Mesenteric fat pad (tissue), 1 donor: Measurements from ENCODE around the gene KDM1A. TPM values are rescaled to one million over a fixed set of nuclear protein-coding genes. Genes with fewer than 3 reads are reported as not detected.
"Not testable (repeated sequence)": the region's sequence is repeated elsewhere in the genome, so short reads cannot be mapped to it uniquely, and the experiment has no call there.

Source experiments
- DNase-seq: peaks from one replicate; pipeline ENCODE4 v3.0.0-alpha.2; 2020; ENCODE audit warnings: low spot score
- long read RNA-seq: library from polyadenylated mRNA; unstranded; transcript quantifications from one replicate; pipeline ENCODE4 v2.0.0, GENCODE V29; 2020
- total RNA-seq: library from RNA; stranded (reverse); fragmentation: NEBNext Ultra II Directional; extraction: Animal tissue kit (Norgen Biotek cat#: 25700); gene quantifications from one replicate; pipeline ENCODE4 v1.2.1, GENCODE V29; 2021
- donor health status: DM: yes; HTN: yes; CAD: no.

Gene KDM1A
- total RNA-seq: 40.1 TPM
- long read RNA-seq, partial matches to known transcripts: 4 of 10 reads
- long read RNA-seq, other reads (novel, unspliced or antisense): 2 of 10 reads

DNA sequence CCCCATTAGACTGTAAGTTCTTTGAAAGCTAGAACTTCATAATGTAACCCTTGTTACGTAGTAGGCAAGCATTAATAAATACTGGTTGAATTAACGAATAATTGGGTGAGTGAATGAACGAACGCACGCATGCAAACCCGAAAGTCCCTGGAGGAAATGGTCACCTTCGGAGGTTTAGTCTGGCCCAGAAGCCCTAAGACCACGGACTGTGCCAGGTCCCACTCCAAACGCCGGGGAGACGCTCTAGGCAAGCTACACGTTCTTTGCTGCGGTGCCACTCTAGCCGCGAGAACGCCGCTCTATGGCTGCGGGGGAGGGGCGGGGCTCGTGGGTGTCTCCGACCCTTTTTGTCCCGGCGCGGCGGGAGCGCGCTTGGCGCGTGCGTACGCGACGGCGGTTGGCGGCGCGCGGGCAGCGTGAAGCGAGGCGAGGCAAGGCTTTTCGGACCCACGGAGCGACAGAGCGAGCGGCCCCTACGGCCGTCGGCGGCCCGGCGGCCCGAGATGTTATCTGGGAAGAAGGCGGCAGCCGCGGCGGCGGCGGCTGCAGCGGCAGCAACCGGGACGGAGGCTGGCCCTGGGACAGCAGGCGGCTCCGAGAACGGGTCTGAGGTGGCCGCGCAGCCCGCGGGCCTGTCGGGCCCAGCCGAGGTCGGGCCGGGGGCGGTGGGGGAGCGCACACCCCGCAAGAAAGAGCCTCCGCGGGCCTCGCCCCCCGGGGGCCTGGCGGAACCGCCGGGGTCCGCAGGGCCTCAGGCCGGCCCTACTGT, at the start of gene KDM1A:
Gene KDM1A, plus strand, starts transcription at position 375 of the 769 bp plus-strand sequence. Its CDS starts 129 bp downstream, at position 504.
- DNase-seq: peak; percentile 97

DNA sequence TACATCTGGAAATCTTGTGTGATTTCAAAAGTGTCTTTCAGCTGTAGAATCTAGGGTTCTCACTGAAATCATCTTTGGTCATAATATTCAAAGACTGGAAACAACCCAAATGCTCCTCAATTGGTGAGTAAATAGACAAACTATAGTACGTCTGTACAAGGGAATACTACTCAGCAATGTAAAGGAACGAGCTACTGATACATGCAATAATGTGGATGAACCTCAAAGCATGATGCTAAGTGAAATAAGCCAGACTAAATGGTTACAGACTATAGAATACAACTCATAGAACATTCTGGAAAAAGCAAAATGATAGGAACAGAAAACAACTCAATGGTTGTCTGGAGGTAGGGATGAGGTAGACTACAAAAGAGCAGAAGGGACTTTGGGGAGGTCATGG, 49.2 kb upstream of the KDM1A start:
- no peak for DNase-seq

DNA sequence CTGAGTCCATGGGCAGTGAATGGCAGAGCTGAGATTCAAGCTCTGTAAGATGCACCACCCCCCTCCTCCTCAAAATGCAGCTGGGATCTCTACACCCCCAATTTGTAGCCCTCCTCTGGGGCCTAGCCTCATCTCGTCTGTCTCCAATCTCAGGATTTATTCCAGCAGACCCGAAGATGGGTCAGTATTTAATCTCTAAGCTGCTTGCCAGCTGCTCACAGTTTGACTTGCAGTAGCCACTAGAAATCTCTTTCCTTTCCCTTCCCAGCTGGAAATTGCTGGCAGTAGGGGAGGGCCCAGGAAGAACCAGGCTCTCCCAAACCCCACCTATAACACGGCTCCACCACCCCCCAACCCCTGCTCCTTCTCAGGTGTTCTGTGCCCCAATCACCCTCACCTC, 48.1 kb upstream of the KDM1A start:
- DNase-seq: no peak

DNA sequence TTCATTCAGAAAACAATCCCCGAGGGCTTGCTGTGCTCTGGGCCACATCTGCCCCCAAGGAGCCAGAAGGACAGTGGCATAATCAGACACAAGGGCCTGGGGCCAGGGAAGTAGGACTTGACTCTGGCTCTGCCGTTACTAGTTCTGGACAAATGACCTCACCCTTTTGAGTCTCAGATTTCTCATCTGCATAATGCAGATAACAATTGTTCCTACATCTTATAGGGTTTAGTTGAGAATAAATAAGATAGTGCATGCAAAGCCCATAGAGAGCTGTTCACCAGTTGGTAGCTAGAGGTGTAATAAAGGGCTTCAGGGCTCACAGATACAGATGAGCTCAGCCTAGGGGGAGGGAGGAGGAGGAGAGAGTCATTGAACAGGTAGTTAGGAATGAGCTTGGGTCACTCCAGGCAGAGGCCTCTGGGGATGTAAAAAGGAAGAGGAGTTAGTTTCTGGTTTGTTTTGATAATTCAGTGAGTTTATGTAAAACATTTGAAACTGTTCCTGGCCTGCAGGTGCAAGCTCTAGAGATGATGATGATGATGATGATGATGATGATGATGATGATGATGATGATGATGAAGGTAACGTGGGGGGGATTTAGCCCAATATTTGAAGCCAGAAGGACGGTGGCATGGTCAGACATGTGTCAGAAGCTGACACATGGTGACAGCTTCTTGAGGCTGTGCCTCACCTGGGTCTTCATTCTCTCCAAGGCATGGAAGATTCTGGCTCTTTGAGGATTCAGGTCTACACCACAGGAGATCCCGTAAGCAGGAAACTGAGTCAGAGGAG, 47.5 kb upstream of the KDM1A start:
- DNase-seq: no peak

DNA sequence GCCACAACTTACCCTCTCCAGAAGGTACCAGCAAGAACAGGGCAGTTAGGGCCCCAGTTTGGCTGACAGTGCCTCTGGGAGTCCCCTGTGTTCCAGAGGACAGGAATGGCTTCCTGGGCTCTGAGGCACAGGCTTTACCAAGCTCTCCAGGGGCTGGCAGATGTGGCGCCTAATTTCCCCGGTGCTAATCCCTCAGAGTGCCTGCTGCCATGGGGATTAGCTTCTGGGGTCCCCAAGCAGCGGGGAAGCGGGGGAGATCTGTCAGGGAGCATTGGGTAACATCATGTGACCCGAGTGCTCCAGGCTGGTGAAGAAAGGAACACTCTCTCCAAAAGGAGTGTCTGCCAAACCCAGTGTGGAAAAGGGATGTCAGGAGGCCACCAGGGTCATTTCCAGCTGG, 46.5 kb upstream of the KDM1A start, which contains the start of gene LACTBL1:
Gene LACTBL1, minus strand, starts transcription at position 107 of the 400 bp plus-strand sequence. CDS start 550 bp downstream, outside the sequence.
- no peak for DNase-seq

DNA sequence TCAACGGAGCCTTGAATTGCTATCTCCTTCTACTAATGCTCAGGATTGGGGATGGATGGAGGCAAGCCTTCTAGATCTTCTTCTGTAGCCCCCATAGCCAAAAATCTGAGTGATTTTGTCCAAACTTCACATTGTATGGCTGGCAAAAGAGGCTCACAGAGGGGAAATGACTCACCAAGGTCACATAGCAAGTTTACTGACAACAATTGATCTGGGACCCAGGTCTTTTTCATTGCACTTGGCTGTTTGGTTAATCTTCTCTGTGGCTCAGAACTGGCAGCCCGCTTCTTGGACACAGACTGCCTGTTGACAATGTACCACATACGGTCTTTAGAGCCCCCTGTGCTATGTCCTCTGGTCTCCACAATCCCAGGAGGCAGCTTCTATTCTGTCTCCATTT, 43.6 kb upstream of the KDM1A start:
- DNase-seq: no peak

DNA sequence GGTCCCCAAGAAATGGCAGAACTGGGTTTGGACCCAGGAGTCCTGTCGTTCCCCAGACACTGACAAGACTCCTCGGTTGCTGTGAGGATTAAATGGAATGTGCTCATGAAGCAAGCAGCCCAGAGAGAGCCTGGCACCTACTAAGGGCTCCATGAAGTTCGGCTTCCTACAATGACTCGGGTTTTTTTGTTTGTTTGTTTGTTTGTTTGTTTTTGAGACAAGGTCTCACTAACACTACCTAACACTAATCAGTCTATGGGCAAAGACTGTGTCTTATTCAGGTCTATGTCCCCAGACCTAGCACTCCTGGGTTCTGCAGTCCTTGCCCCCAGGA, 43.2 kb upstream of the KDM1A start:
- DNase-seq: no peak

DNA sequence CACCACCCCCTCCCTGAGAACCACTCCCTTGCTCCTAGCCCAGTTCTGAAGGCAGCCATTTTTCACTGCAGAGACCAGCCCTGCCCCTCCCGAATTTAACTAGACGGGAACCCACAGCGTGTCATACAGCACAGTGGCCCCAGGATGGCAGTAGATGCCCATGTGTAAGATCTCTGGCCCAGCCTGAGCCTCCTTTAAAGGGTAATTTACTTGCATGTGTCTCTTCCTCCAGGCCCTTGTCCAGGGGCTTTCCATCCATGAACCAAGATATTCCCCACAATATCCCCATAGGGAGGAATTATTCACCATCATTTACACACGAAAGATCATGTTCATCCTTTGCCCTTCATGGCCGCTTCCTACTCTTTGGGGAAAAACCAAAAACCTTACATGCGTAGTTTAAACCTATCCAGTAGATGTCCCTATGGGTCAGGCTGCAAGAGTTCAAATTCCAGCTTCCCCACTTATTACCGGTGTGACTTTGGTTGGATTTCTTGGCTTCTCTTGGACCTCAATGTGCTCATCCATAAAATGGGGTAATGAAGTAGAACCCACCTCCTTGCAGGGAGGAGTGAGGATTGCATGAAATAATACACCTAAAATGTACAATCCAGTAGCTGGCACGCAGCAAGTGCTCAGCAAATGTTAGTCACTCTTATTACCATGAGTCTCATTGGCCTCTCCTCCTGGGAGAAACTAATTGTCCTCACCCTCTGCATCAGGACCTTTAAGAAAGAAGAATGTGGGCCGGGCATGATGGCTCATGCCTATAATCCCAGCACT, 42.6 kb upstream of the KDM1A start:
- DNase-seq: no peak

DNA sequence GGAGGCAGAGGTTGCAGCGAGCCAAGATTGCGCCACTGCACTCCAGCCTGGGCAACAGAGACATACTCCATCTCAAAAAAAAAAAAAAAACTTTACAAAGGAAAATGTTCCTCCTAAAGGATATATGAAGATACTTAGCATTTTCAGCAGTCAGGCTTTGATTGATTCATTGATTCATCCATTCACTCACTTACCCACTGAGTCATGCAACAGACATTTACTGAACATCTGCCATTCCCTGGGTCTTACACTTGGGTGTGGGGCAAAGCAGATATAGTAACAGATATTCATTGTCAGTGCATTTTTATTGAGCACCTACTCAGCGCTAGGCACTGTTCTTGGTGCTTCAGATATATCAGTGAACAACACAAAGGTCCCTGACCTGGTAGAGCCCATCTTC, 41.0 kb upstream of the KDM1A start:
- no peak for DNase-seq

DNA sequence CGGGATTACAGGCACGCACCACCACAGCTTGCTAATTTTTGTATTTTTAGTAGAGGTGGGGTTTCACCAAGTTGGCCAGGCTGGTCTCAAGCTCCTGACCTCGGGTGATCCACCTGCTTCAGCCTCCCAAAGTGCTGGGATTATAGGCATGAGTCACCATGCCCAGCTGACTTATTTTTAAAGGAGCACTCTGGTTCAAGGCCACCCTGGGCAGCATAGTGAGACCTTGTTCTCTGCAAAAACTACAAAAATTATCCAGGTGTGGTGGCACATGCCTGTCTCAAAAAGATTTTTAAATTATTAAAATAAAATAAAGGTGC, 38.8 kb upstream of the KDM1A start:
- not testable (repeated sequence) for DNase-seq

DNA sequence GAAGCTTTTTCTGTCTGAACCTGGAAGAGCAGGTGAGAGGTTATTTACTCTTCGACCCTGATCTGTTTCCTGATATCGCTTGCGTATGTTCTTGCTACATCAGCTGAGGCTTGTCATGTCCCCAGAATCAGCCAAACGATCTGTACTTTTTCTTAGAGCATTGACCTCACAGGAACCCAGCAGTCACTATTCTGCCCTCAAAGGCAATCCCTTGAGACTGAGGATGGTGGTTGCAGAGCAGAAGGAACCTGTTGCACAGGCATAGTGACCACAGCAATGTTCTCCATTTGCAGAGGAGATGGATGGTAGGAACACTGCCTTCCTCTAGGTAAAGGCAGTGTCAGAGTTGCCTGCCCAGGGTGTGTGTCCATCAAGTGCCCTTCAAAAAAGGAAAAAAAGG, 35.3 kb upstream of the KDM1A start:
- no peak for DNase-seq

DNA sequence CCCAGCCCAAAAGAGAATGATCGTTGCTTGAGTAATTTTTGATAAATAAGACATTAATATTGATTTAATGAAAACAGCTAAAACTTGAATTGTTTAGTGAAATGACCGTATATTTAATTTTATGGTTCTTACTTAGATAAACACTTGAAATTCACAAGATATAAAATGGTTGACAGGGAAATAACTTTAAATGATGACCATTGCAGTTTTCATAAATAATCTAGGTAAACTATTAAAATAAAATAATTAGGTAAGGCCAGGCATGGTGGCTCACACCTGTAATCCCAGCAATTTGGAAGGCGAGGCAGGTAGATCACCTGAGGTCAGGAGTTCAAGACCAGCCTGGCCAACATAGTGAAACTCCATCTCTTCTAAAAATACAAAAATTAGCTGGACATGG, 26.9 kb upstream of the KDM1A start:
- not testable (repeated sequence) for DNase-seq

DNA sequence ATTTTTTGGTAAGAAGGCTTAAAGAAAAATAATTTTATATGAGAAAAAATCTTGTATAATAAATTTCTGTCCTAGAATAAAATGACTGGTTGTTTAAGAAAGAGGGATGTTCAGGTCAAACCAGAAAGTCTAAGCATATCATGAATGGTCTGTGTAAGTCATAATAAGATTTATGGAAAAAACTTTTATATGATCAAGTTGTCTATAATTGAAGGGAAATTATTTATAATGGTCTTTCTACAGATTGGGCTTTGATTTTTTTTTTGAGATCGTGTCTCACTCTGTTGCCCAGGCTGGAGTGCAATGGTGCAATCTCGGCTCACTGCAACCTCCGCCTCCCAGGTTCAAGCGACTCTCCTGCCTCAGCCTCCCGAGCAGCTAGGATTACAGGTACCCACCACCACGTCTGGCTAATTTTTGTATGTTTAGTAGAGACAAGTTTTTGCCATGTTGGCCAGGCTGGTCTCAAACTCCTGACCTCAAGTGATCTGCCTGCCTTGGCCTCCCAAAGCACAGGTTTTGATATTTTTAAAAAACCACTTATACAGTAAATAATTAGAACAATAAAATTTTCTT, 26.0 kb upstream of the KDM1A start:
- not testable (repeated sequence) for DNase-seq

DNA sequence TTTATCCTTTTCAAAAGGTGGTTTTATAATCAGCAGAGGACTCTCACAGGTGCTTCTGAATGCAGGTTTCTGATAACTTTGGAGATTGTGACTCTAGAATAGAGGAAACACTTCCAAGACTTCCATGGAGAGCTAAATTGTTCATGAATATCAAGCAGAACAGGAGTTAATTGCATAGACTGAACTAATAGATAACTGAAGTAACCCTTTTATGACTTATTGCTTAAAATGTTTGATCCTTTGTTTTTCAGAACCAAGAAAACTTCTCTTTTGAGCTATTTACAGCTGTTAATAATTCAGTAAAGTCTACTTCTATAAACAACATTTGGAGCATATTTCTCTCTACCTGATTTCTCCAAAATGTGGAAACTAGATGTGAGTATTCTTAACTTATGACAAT, 23.5 kb upstream of the KDM1A start:
- no peak for DNase-seq

DNA sequence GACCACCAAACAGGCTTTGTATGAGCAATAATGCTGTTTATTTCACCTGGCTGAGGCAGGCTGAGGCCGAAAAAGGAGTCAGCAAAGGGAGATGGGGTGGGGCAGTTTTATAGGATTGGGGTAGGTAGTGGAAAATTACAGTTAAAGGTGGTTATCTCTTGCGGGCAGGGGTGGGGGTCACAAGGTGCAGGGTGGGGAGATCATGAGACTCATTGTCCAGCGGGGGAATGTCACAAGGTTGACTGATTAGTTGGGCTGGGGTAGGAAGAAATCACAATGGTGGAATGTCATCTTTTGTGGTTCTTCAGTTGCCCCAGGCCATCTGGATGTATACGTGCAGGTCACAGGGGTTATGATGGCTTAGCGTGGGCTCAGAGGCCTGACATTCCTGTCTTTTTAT, 21.7 kb upstream of the KDM1A start:
- not testable (repeated sequence) for DNase-seq

DNA sequence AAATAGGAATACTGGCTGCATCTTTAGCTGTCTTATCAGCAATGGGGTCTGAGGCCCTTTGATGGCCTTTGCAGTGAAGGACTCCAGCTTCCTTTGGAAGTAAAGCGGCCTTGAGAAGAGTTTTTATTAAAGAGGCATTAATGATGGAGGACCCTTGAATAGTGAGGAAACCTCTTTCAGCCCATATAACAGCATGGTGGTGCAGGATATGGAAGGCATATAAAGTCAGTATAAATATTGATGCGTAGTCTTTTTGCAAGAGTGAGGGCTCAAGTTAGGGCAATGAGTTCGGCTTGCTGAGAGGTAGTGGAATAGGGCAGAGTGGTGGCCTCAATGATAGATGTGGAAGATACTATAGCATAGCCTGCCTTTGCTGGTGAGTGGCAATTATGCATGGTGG, 19.1 kb upstream of the KDM1A start:
- not testable (repeated sequence) for DNase-seq

DNA sequence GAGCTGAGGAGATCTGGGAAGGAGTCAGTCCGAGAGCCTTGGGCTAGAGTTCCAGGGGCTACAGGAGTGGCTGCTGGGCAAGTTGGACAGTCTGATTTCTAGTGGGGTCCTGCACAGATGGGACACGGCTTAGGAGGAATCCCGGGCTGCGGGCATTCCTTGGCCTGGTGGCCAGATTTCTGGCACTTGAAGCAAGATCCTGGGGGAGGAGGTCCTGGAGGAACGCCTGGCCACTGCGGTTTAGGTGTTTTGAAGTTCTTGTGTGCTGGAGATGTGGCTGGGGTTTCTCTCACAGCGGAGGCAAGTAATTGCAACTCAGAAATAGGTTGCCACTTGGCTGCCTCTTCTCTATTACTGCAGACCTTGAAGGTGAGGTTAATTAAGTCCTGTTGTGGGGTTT, 17.1 kb upstream of the KDM1A start:
- DNase-seq: not testable (repeated sequence)

DNA sequence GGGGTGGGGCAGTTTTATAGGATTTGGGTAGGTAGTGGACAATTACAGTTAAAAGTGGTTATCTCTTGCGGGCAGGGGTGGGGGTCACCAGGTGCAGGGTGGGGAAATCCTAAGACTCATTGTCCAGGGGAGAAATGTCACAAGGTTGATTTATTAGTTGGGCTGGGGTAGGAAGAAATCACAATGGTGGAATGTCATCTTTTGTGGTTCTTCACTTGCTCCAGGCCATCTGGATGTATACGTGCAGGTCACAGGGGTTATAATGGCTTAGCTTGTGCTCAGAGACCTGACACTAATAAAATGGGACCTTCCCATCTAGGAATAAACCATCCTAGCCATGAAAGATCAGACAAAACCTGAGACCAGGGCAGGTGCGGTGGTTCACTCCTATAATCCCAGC, 15.2 kb upstream of the KDM1A start:
- DNase-seq: no peak

DNA sequence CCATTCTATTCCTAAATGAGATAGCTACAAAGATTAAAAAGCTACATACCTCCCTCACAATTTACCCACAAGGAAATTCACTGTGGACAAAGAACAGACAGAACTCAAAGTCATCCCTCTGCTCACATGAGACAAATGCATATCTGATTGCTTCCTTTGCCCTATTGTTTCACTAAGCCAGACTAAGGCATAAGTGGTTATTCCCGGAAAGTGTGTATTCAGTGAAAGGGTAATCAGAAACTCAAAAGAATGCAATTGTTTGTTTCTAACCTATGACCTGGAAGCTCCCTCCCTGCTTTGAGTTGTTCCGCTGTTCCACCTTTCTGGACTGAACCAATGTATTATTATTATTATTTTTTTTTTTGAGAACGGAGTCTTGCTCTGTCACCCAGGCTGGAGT, 14.5 kb upstream of the KDM1A start:
- not testable (repeated sequence) for DNase-seq

DNA sequence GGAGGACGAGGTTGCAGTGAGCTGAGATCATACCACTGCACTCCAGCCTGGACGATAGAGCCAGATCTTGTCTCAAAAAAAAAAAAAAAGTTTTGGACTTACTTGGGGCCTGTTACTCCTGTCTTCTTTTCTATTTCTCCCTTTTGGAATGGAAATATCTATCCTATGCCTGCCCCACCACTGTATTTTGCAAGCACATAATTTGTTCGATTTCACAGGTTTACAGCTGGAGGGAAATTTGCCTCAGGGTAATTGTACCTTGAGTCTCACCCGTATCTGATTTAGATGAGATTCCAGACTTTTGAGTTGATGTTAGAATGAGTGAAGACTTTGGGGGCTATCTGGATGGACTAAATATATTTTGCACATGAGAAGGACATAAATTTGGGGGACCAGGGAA, 12.2 kb upstream of the KDM1A start:
- no peak for DNase-seq

DNA sequence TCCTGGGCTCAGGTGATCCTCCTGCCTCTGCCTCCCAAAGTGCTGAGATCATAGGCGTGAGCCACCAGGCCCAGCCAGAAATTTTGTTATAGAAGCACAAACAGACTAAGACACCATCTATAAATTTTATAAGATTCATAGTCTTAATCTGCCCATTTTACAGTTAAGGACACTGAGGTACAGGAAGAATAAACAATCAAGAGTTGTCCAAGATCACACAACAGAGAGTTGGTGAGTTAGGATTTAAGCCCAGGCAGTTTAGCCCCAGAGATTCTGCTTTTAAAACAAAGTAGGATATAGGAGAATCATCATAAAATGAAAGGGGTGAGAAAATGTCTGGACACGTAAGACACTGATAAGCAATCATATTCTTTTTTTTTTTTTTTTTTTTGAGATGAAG, 10.4 kb upstream of the KDM1A start:
- no peak for DNase-seq
